Effector memory CD8-positive, alpha-beta T cell (primary cell): ENCODE measurements around the gene FAM227B.

ENCODE experiments used
- ATAC-seq: fragments of 150-1000 bp; cut with Tn5 transposase; replicated peaks from 2 replicates; pipeline ENCODE4 v1.10.0; 2021; ENCODE audit warnings: mild to moderate bottlenecking, moderate library complexity
- DNase-seq, 3 experiments: peaks; one replicate each; pipeline ENCODE4 v3.0.0; 2021
- H3K27ac Mint-ChIP-seq, 2 donors: one replicate each; pipeline ENCODE4 v1.8.0; 2022; ENCODE audit warnings: mild to moderate bottlenecking in 2 of 2, mixed read lengths in 2 of 2, moderate library complexity in 2 of 2
- H3K27me3 Mint-ChIP-seq, 2 donors: one replicate each; pipeline ENCODE4 v1.8.0; 2022; ENCODE audit warnings: mixed read lengths in 2 of 2
- H3K36me3 Mint-ChIP-seq: one replicate; pipeline ENCODE4 v1.8.0; 2022; ENCODE audit warnings: mild to moderate bottlenecking, moderate library complexity, mixed read lengths; ENCODE audit not compliant: insufficient read depth
- H3K4me1 Mint-ChIP-seq, 2 donors: one replicate each; pipeline ENCODE4 v1.8.0; 2022; ENCODE audit warnings: low read depth in 2 of 2, mixed read lengths in 2 of 2
- H3K4me3 Mint-ChIP-seq, 2 donors: one replicate each; pipeline ENCODE4 v1.8.0; 2022; ENCODE audit warnings: mild to moderate bottlenecking in 2 of 2, mixed read lengths in 2 of 2, moderate library complexity in 2 of 2
- H3K9me3 Mint-ChIP-seq, 2 donors: one replicate each; pipeline ENCODE4 v1.8.0; 2022; ENCODE audit warnings: mixed read lengths in 2 of 2

The FAM227B gene

GRCh38 chr15:49468481-49468839 is 152.2 kb downstream of the FAM227B start:
- H3K27ac Mint-ChIP-seq, result no peak overlapping the region

GRCh38 chr15:49467746-49468480 is 152.7 kb downstream of the FAM227B start:
- no peaks in the 10 kb centered on the region for H3K36me3 Mint-ChIP-seq
- H3K27ac Mint-ChIP-seq, result no peak overlapping the region
- H3K4me3 Mint-ChIP-seq, result no peak overlapping the region
- H3K4me1 Mint-ChIP-seq, result peaks cover 4 to 11% of the 10 kb centered on the region in 2 donors
- H3K27me3 Mint-ChIP-seq, result no peaks in the 10 kb centered on the region
- DNase-seq (no peak), ATAC-seq (no peak)
- H3K9me3 Mint-ChIP-seq, result no peaks in the 10 kb centered on the region

More at GRCh38 chr15:49468481-49468839, 152.2 kb downstream of the FAM227B start:
- no peak for ATAC-seq
- peaks cover 4 to 11% of the 10 kb centered on the region in 2 donors for H3K4me1 Mint-ChIP-seq
- DNase-seq, result no peak
- no peak overlapping the region for H3K4me3 Mint-ChIP-seq
- no peaks in the 10 kb centered on the region for H3K9me3 Mint-ChIP-seq
- H3K27me3 Mint-ChIP-seq, result no peaks in the 10 kb centered on the region
- H3K36me3 Mint-ChIP-seq, result no peaks in the 10 kb centered on the region

GRCh38 chr15:49466119-49466518 is 154.5 kb downstream of the FAM227B start:
- Mint-ChIP-seq H3K27me3 (no peaks in the 10 kb centered on the region), H3K9me3 (no peaks in the 10 kb centered on the region), H3K4me3 (no peak overlapping the region), H3K4me1 (peaks cover 0 to 11% of the 10 kb centered on the region in 2 donors), H3K27ac (no peak overlapping the region), H3K36me3 (no peaks in the 10 kb centered on the region)
- DNase-seq (no peak), ATAC-seq (no peak)

GRCh38 chr15:49464522-49464921 is 156.1 kb downstream of the FAM227B start:
- peaks cover 0 to 8% of the 10 kb centered on the region in 2 donors for H3K27me3 Mint-ChIP-seq
- no peaks in the 10 kb centered on the region for H3K9me3 Mint-ChIP-seq
- ATAC-seq (no peak), DNase-seq (no peak)
- H3K36me3 Mint-ChIP-seq, result no peaks in the 10 kb centered on the region
- no peak overlapping the region for H3K27ac Mint-ChIP-seq
- peaks cover 0 to 11% of the 10 kb centered on the region in 2 donors for H3K4me1 Mint-ChIP-seq
- H3K4me3 Mint-ChIP-seq, result no peak overlapping the region

- Mint-ChIP-seq H3K36me3 (no peaks in the 10 kb centered on the region), H3K4me1 (peaks cover 0 to 11% of the 10 kb centered on the region in 2 donors), H3K27me3 (peaks cover under 1 to 8% of the 10 kb centered on the region in 2 donors), H3K27ac (no peak overlapping the region), H3K9me3 (no peaks in the 10 kb centered on the region), H3K4me3 (no peak overlapping the region)
- no peak for ATAC-seq
- DNase-seq, result no peak
These were observed 158.3 kb downstream of the FAM227B start for GRCh38 chr15:49462232-49462844.

- Mint-ChIP-seq H3K9me3 (no peaks in the 10 kb centered on the region), H3K36me3 (no peaks in the 10 kb centered on the region), H3K27ac (no peak overlapping the region)
These were observed 160.1 kb downstream of the FAM227B start for GRCh38 chr15:49460411-49460941.

GRCh38 chr15:49458145-49458544 is 162.5 kb downstream of the FAM227B start:
- Mint-ChIP-seq H3K27ac (no peak overlapping the region), H3K4me3 (no peak overlapping the region), H3K4me1 (no peaks in the 10 kb centered on the region), H3K9me3 (no peaks in the 10 kb centered on the region), H3K27me3 (peaks cover 25 to 28% of the 10 kb centered on the region in 2 donors), H3K36me3 (no peaks in the 10 kb centered on the region)
- ATAC-seq (no peak), DNase-seq (no peak)

More at GRCh38 chr15:49460411-49460941, 160.1 kb downstream of the FAM227B start:
- Mint-ChIP-seq H3K4me3 (no peak overlapping the region), H3K4me1 (no peaks in the 10 kb centered on the region), H3K27me3 (peaks cover 14 to 18% of the 10 kb centered on the region in 2 donors)
- ATAC-seq (no peak), DNase-seq (no peak)

GRCh38 chr15:49456166-49456565 is 164.5 kb downstream of the FAM227B start:
- no peaks in the 10 kb centered on the region for H3K36me3 Mint-ChIP-seq
- H3K4me1 Mint-ChIP-seq, result no peaks in the 10 kb centered on the region
- no peak overlapping the region for H3K27ac Mint-ChIP-seq
- DNase-seq (no peak), ATAC-seq (no peak)
- no peak overlapping the region for H3K4me3 Mint-ChIP-seq
- H3K27me3 Mint-ChIP-seq, result peaks cover 25 to 28% of the 10 kb centered on the region in 2 donors
- no peaks in the 10 kb centered on the region for H3K9me3 Mint-ChIP-seq

- ATAC-seq, result no peak
- H3K9me3 Mint-ChIP-seq, result no peaks in the 10 kb centered on the region
- H3K27me3 Mint-ChIP-seq, result peaks cover 25 to 27% of the 10 kb centered on the region in 2 donors
- no peak overlapping the region for H3K27ac Mint-ChIP-seq
- no peak overlapping the region for H3K4me3 Mint-ChIP-seq
- no peaks in the 10 kb centered on the region for H3K4me1 Mint-ChIP-seq
- no peak for DNase-seq
- H3K36me3 Mint-ChIP-seq, result no peaks in the 10 kb centered on the region
These were observed 168.0 kb downstream of the FAM227B start for GRCh38 chr15:49452595-49452994.

GRCh38 chr15:49441816-49442215 is 178.8 kb downstream of the FAM227B start:
- H3K36me3 Mint-ChIP-seq, result no peaks in the 10 kb centered on the region
- H3K27me3 Mint-ChIP-seq, result no peaks in the 10 kb centered on the region
- H3K27ac Mint-ChIP-seq, result no peak overlapping the region
- no peak overlapping the region for H3K4me3 Mint-ChIP-seq
- DNase-seq (no peak), ATAC-seq (no peak)
- H3K4me1 Mint-ChIP-seq, result peaks cover 5 to 9% of the 10 kb centered on the region in 2 donors
- H3K9me3 Mint-ChIP-seq, result no peaks in the 10 kb centered on the region

- Mint-ChIP-seq H3K9me3 (no peaks in the 10 kb centered on the region), H3K27me3 (no peaks in the 10 kb centered on the region), H3K4me1 (peaks cover 5 to 9% of the 10 kb centered on the region in 2 donors), H3K27ac (no peak overlapping the region), H3K36me3 (no peaks in the 10 kb centered on the region), H3K4me3 (no peak overlapping the region)
- ATAC-seq (no peak), DNase-seq (no peak)
These were observed 179.3 kb downstream of the FAM227B start for GRCh38 chr15:49441356-49441755.

- Mint-ChIP-seq H3K9me3 (no peaks in the 10 kb centered on the region), H3K4me3 (no peak overlapping the region), H3K27me3 (no peaks in the 10 kb centered on the region), H3K4me1 (peaks cover 5 to 9% of the 10 kb centered on the region in 2 donors), H3K36me3 (no peaks in the 10 kb centered on the region), H3K27ac (no peak overlapping the region)
- DNase-seq (no peak), ATAC-seq (no peak)
These were observed 180.8 kb downstream of the FAM227B start for GRCh38 chr15:49439678-49440395.

GRCh38 chr15:49438962-49439631 is 181.5 kb downstream of the FAM227B start:
- Mint-ChIP-seq H3K4me1 (peaks cover 5 to 9% of the 10 kb centered on the region in 2 donors), H3K36me3 (no peaks in the 10 kb centered on the region), H3K9me3 (no peaks in the 10 kb centered on the region), H3K27ac (no peak overlapping the region), H3K27me3 (peaks cover 0 to 1% of the 10 kb centered on the region in 2 donors), H3K4me3 (no peak overlapping the region)
- no peak for ATAC-seq
- no peak for DNase-seq
